Right cardiac atrium (tissue), 5 donors: ENCODE data around the gene MCOLN2. TPM values are rescaled to one million over a fixed set of nuclear protein-coding genes. Genes with fewer than 3 reads are reported as not detected.

Source experiments
- ATAC-seq, 2 donors: fragments of 200-7000 bp; cut with Tn5 transposase; one replicate each; pipeline versions ENCODE4 v1.8.0 to v1.9.1; 2020; ENCODE audit warnings: moderate library complexity in 2 of 2, mild to moderate bottlenecking in 1 of 2
- DNase-seq, 3 donors: peaks; one replicate each; pipeline ENCODE4 v3.0.0-alpha.2; 2020
- H3K27ac ChIP-seq: one replicate; pipeline ENCODE4 v1.5.1; 2013; ENCODE audit warnings: mild to moderate bottlenecking, low read length, control low read depth, moderate library complexity
- H3K27me3 ChIP-seq: one replicate; pipeline ENCODE4 v1.6.1; 2013; ENCODE audit not compliant: control insufficient read depth, insufficient read depth
- H3K4me1 ChIP-seq: one replicate; pipeline ENCODE4 v1.6.1; 2013; ENCODE audit warnings: low read length; ENCODE audit not compliant: control insufficient read depth, insufficient read depth
- H3K4me3 ChIP-seq: one replicate; pipeline ENCODE4 v1.5.1; 2013; ENCODE audit warnings: low read length, control low read depth
- H3K9me3 ChIP-seq: one replicate; pipeline ENCODE4 v1.6.1; 2013; ENCODE audit warnings: low read length; ENCODE audit not compliant: control insufficient read depth
- WGBS: extraction: QIAGEN DNeasy Blood & Tissue Kit; methylation state at CpG from one replicate; pipeline ENCODE4 v1.1.7; 2013; 5-methylcytosine and 5-hydroxymethylcytosine counted together
- intact Hi-C, 4 donors: fragments of 100-400 bp; cut with DNase I; formaldehyde crosslinking; loops; one replicate each; pipeline versions ENCODE4 v1.11.0 to v1.14.0; 2022 to 2023
- long read RNA-seq, 4 donors: library from polyadenylated mRNA; unstranded; transcript quantifications; one replicate each; pipeline ENCODE4 v2.0.0, GENCODE V29; 2020 to 2021
- polyA plus RNA-seq: library from polyadenylated mRNA; stranded (reverse); fragments of 200-250 nt; gene quantifications from one replicate; pipeline ENCODE4 v1.2.3, GENCODE V29; 2013
- total RNA-seq, 4 donors: library from RNA; stranded (reverse); fragmentation: NEBNext Ultra II Directional; extraction: Animal tissue kit (Norgen Biotek cat#: 25700); gene quantifications; one replicate each; pipeline ENCODE4 v1.2.1, GENCODE V29; 2021
- donor health status: healthy with polysubstance abuse.
- donor health status: DM: no; HTN: yes; CAD: no.
- donor health status: DM: no; HTN: no; CAD: no.
- donor health status: DM: no; HTN: yes; CAD: no; lungs with severe emphysema.
- donor health status: DM: yes; HTN: yes; CAD: no.

The MCOLN2 gene
- total RNA-seq, result 1 to 10 TPM in 1 of 4 donors, under 1 TPM in 3; 0.34 to 1.1 (median 0.54) TPM
- 0.32 TPM for polyA plus RNA-seq
- long read RNA-seq, donor 1, result 0 reads
- long read RNA-seq, donor 2, partial matches to known transcripts, result 0 of 1 reads
- long read RNA-seq, donor 2, other reads (novel, unspliced or antisense), result 1 of 1 reads
- long read RNA-seq, donor 3, partial matches to known transcripts, result 0 of 7 reads
- long read RNA-seq, donor 3, other reads (novel, unspliced or antisense), result 5 of 7 reads
- long read RNA-seq, donor 4, result 0 reads

DNA sequence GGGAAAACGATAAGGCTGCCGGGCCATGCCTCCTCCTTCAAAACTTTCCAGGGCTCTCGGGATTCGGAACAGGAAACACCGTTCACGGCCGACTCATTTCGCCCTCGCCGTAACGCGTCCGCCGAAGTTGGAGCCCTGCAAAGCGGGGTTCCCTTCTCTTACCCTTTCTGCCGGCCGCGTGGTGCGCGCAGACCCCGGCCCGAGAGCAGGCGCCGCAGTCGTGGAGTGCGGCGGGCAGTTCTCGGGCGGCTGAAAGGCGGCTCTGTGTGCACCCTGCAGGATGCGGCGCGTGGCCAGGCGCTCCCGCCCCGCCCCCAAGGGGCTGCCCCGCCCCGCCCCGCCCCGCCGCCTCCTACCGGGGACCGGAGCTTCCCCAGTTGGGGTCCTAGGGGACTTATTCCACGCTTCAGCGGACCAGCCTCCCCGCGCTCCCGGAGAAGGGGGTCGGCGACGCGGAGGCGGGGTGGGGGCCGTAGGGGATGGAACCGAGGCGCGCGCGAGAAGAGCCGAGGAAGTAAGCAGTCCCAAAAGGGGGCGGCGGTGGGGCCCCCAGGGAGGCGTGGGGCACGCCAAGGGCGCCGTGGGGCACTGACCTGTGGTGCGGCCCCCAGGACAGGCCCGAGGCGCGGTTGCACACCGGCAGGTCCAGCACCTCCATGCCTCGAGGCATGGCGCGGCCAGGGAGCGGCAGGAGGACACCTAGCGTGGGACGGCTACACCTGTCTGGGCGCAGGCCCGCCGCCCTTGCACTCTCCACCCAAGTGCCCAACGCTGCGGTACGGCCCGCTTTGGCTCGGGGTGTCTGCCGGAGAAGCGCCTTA lies at the start of gene MCOLN2:
MCOLN2 (minus strand) TSS at position 268 of the 821 bp plus-strand sequence; CDS start at position 27, 241 bp downstream.
- DNase-seq (peak; percentile 30 to 65 (median 64)), ATAC-seq (peak; percentile 93 to 96)
- Histone ChIP-seq H3K27ac (no peak within 1 kb of the TSS), H3K9me3 (no peaks in the 10 kb centered on the region), H3K4me3 (peak within 1 kb of the TSS; percentile 69), H3K27me3 (peaks cover 2% of the 10 kb centered on the region), H3K4me1 (peaks cover 2% of the 10 kb centered on the region)
- intact Hi-C loops, result no loop called here
- under 1% methylated on average over 87 of the region's 87 CpGs for WGBS

- intact Hi-C loops, result no loop called here
- Histone ChIP-seq H3K27ac (no peak overlapping the region), H3K9me3 (no peaks in the 10 kb centered on the region), H3K4me1 (peaks cover 2% of the 10 kb centered on the region), H3K4me3 (no peak overlapping the region), H3K27me3 (no peaks in the 10 kb centered on the region)
- DNase-seq (no peak), ATAC-seq (no peak)
Measured at GRCh38 chr1:85042413-85042812, 45.5 kb upstream of the MCOLN2 start.

GRCh38 chr1:85041793-85042192 lies 44.9 kb upstream of the MCOLN2 start:
- ATAC-seq, result no peak
- 87% methylated on average over 5 of the region's 5 CpGs for WGBS
- Histone ChIP-seq H3K27me3 (no peaks in the 10 kb centered on the region), H3K9me3 (no peaks in the 10 kb centered on the region), H3K4me1 (no peaks in the 10 kb centered on the region), H3K27ac (no peak overlapping the region), H3K4me3 (no peak overlapping the region)
- intact Hi-C loops, result no loop called here
- DNase-seq, result no peak

DNA sequence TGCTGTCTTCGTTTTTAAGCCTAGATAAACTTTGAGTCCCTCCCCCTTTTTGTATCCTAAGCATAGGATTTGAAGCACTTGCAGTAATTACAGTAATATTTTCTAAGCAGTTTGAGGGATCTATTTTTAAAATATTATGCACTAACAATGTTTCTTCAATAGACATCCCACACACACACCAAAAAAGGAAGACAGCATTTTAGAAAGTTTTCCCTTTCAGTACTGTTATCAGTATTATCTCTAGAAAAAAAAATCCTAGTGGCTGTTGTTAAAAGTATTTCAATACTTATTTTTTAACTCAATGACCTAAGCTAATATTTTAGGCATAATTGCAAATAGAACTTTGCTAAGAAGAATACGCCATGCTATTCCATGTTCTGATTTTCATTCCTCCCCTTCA lies 36.3 kb upstream of the MCOLN2 start:
- no peaks in the 10 kb centered on the region for H3K9me3 ChIP-seq
- no peak overlapping the region for H3K4me3 ChIP-seq
- H3K27ac ChIP-seq, result no peak overlapping the region
- ATAC-seq (no peak), DNase-seq (no peak)
- H3K4me1 ChIP-seq, result no peaks in the 10 kb centered on the region
- WGBS, result 67% methylated on average over 2 of the region's 2 CpGs
- intact Hi-C loops, result no loop called here
- H3K27me3 ChIP-seq, result no peaks in the 10 kb centered on the region

- H3K4me3 ChIP-seq, result no peak overlapping the region
- intact Hi-C loops, result no loop called here
- H3K4me1 ChIP-seq, result no peaks in the 10 kb centered on the region
- no peak for DNase-seq
- H3K9me3 ChIP-seq, result no peaks in the 10 kb centered on the region
- H3K27ac ChIP-seq, result no peak overlapping the region
- H3K27me3 ChIP-seq, result no peaks in the 10 kb centered on the region
- ATAC-seq, result no peak
Measured at GRCh38 chr1:85030536-85030935, 33.6 kb upstream of the MCOLN2 start.

DNA sequence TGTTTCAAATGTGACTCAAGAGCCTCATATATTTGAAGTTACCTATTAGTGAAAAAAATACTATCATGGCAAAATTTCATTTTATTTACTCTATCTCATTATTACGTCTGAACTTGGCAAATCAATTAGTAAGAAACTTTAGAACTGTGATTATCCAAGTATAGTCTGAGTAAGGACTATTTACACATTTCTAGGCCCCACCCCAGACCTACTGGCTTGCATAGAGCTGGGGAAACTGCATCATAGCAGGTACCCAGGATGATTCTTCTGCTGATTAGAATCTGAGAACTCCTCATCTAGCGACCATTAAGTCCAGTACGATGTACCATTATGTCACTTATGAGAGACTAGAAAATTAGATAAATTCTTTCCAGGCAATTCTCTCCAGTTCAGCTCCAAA lies 31.2 kb upstream of the MCOLN2 start:
- intact Hi-C loops, result loop anchor here in 1 of 4 donors (5.0 kb wide), 1 partner anchor 81 kb away; no protein-coding TSS in a partner anchor
- no peak for ATAC-seq
- DNase-seq, result no peak
- Histone ChIP-seq H3K27ac (no peak overlapping the region), H3K27me3 (no peaks in the 10 kb centered on the region), H3K4me3 (no peak overlapping the region), H3K4me1 (no peaks in the 10 kb centered on the region), H3K9me3 (no peaks in the 10 kb centered on the region)
- 84% methylated on average over 3 of the region's 3 CpGs for whole genome bisulfite sequencing

DNA sequence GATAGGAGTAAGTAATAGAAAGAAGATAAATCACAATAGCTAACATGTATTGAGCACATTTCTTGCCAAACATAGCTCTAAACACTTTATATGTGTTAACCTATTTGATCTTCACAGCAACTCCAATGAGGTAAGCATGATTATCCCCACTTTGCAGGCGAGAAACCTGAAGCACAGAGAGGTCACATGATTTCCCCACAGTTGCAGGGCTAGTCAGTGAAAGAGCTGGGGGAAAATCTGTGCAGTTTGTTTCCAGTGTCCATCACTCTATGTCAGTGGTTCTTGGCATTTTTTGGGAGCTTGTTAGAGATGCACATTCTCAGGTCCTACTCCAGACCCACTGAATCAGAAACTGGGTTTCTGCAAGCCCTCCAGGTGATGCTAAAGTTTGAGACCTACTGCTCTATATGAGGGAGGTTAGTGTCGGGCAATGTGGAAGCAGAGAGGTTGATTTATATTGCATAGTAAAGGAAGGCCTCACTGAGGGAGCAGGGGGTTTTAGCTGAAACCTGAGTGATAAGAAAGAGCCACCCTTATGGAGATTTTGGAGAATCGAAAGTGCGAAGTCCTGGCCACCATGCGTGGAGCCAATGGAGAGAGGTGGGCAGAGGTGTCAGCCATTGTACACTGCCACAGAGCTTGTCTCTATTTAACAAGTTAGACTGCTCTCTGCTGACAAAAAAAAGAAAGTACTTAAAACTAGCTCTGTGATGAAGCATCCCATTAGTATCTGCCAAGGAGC lies 30.5 kb upstream of the MCOLN2 start:
- no peaks in the 10 kb centered on the region for H3K4me1 ChIP-seq
- H3K27me3 ChIP-seq, result no peaks in the 10 kb centered on the region
- H3K27ac ChIP-seq, result no peak overlapping the region
- 78% methylated on average over 5 of the region's 5 CpGs for WGBS
- no peak overlapping the region for H3K4me3 ChIP-seq
- ATAC-seq (peak; percentile 47 to 72), DNase-seq (no peak)
- H3K9me3 ChIP-seq, result no peaks in the 10 kb centered on the region
- intact Hi-C loops, result loop anchor here in 1 of 4 donors (5.0 kb wide), 1 partner anchor 80 kb away; no protein-coding TSS in a partner anchor

DNA sequence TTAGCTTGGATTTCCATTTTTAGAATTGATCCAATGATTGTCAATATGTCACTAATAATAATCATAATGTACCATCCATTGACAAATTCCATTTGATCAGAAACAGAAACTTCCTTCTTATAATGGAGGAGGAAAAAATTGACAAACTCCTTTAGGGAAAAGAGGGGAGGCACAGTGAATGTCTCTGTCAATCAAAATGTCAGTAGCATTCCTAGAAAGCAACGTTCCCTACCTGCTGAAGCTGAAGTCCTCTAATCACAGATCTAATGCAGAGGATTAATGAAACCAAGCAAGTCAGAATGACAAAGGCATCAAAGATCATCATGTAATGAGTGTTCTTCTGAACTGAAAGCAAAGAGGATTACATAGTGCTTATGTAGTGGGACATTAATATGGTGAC lies 29.0 kb upstream of the MCOLN2 start:
- ATAC-seq, result no peak
- DNase-seq, result no peak
- Histone ChIP-seq H3K4me3 (no peak overlapping the region), H3K9me3 (no peaks in the 10 kb centered on the region), H3K27me3 (no peaks in the 10 kb centered on the region), H3K4me1 (no peaks in the 10 kb centered on the region), H3K27ac (no peak overlapping the region)
- intact Hi-C loops, result loop anchor here in 1 of 4 donors (5.0 kb wide), 1 partner anchor 79 kb away; no protein-coding TSS in a partner anchor
- WGBS, result 49% methylated on average over 1 of the region's 1 CpG

DNA sequence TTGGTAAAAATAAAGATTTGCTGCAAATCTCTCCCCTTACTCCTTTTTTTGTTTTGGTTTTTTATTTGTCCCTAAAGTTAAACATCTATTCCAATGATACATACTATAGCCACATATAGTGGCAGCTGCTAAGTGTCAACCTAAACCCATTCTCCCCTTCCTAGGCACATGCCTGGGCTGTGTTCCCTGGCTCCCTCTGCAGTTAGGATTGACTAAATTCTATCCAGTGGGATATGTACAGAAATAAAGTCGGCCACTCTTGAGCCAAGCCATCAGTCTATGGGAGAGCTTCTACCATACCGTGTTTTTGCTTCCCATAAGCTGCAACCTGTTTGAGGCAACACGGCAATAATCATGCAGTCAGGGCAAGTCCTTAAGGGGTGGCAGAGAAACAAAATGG lies 27.8 kb upstream of the MCOLN2 start:
- no peak for ATAC-seq
- Histone ChIP-seq H3K9me3 (no peaks in the 10 kb centered on the region), H3K27ac (no peak overlapping the region), H3K4me3 (no peak overlapping the region), H3K4me1 (no peaks in the 10 kb centered on the region), H3K27me3 (no peaks in the 10 kb centered on the region)
- WGBS, result 89% methylated on average over 3 of the region's 3 CpGs
- intact Hi-C loops, result loop anchor here in 1 of 4 donors (5.0 kb wide), 1 partner anchor 77 kb away; no protein-coding TSS in a partner anchor
- no peak for DNase-seq

GRCh38 chr1:85022700-85023099 lies 25.8 kb upstream of the MCOLN2 start:
- Histone ChIP-seq H3K27ac (no peak overlapping the region), H3K4me1 (no peaks in the 10 kb centered on the region), H3K9me3 (no peaks in the 10 kb centered on the region), H3K27me3 (no peaks in the 10 kb centered on the region), H3K4me3 (no peak overlapping the region)
- intact Hi-C loops, result no loop called here
- no peak for DNase-seq
- ATAC-seq, result no peak

DNA sequence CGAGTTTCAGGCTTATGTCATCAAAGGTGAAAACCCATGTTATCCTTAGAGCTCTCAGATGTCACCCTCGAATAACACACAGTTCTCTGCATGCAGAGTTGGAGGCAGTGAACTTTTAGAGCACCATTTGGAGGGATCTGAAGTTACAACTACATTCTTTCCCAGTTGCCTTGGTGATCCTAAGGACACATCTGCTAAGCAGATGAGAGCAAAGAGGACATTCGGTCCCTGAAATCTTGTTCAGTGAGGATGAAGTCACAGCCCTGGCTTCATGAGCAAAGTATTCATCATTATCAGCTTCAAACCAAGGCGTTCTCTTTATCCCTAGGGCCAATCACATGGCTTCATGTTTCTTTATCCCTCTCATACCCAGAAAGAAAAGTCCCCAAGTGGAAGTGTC lies 23.1 kb upstream of the MCOLN2 start:
- H3K27ac ChIP-seq, result no peak overlapping the region
- H3K9me3 ChIP-seq, result no peaks in the 10 kb centered on the region
- DNase-seq (no peak), ATAC-seq (no peak)
- no peak overlapping the region for H3K4me3 ChIP-seq
- intact Hi-C loops, result no loop called here
- no peaks in the 10 kb centered on the region for H3K4me1 ChIP-seq
- no peaks in the 10 kb centered on the region for H3K27me3 ChIP-seq
- WGBS, result 56% methylated on average over 4 of the region's 4 CpGs
